HEK293 (cell line): Measurements from ENCODE around the gene TBX6.

Experiments
- GLI4 ChIP-seq: fragments of 450-650 bp; formaldehyde crosslinking; IDR thresholded peaks from 2 replicates; pipeline ENCODE4 v1.5.1; 2016; ENCODE audit warnings: missing biosample characterization, missing genetic modification characterization
- GLIS1 ChIP-seq: fragments of 450-650 bp; formaldehyde crosslinking; IDR thresholded peaks from 2 replicates; pipeline ENCODE4 v1.5.1; 2016; ENCODE audit warnings: missing biosample characterization, missing genetic modification characterization
- HOXA7 ChIP-seq: sonication (generic); formaldehyde crosslinking; IDR thresholded peaks from 2 replicates; pipeline ENCODE4 v1.8.1; 2022; ENCODE audit warnings: missing genetic modification reagents, borderline replicate concordance
- KLF7 ChIP-seq: fragments of 450-650 bp; formaldehyde crosslinking; IDR thresholded peaks from 2 replicates; pipeline ENCODE4 v1.5.1; 2016; ENCODE audit warnings: missing biosample characterization, missing genetic modification characterization, borderline replicate concordance
- PRDM10 ChIP-seq: fragments of 450-650 bp; formaldehyde crosslinking; IDR thresholded peaks from 2 replicates; pipeline ENCODE4 v1.5.1; 2016; ENCODE audit warnings: missing biosample characterization, missing genetic modification characterization
- ZBTB10 ChIP-seq: fragments of 450-650 bp; formaldehyde crosslinking; IDR thresholded peaks from 2 replicates; pipeline ENCODE4 v1.5.1; 2016; ENCODE audit warnings: missing biosample characterization, missing genetic modification characterization
- ZBTB20 ChIP-seq: fragments of 450-650 bp; formaldehyde crosslinking; IDR thresholded peaks from 2 replicates; pipeline ENCODE4 v1.5.1; 2016; ENCODE audit warnings: missing biosample characterization, missing genetic modification characterization
- ZNF133 ChIP-seq: fragments of 450-650 bp; formaldehyde crosslinking; IDR thresholded peaks from 2 replicates; pipeline ENCODE4 v1.5.1; 2016; ENCODE audit warnings: missing biosample characterization, missing genetic modification characterization
- ZNF146 ChIP-seq: fragments of 450-650 bp; formaldehyde crosslinking; IDR thresholded peaks from 2 replicates; pipeline ENCODE4 v1.5.1; 2016; ENCODE audit warnings: missing biosample characterization, missing genetic modification characterization
- ZNF157 ChIP-seq: fragments of 450-650 bp; formaldehyde crosslinking; IDR thresholded peaks from 2 replicates; pipeline ENCODE4 v1.5.1; 2016; ENCODE audit warnings: missing biosample characterization, missing genetic modification characterization
- ZNF24 ChIP-seq: fragments of 450-650 bp; formaldehyde crosslinking; IDR thresholded peaks from 2 replicates; pipeline ENCODE4 v1.5.1; 2016; ENCODE audit warnings: missing biosample characterization, missing genetic modification characterization
- ZNF302 ChIP-seq: fragments of 450-650 bp; formaldehyde crosslinking; IDR thresholded peaks from 2 replicates; pipeline ENCODE4 v1.5.1; 2016; ENCODE audit warnings: missing biosample characterization, missing genetic modification characterization, low read depth
- ZNF335 ChIP-seq: fragments of 450-650 bp; formaldehyde crosslinking; conservative IDR thresholded peaks from 2 replicates; pipeline ENCODE4 v1.5.1; 2016; ENCODE audit warnings: missing biosample characterization, missing genetic modification characterization
- ZNF391 ChIP-seq: fragments of 450-650 bp; formaldehyde crosslinking; IDR thresholded peaks from 2 replicates; pipeline ENCODE4 v1.5.1; 2016; ENCODE audit warnings: low read depth, missing biosample characterization, missing genetic modification characterization, borderline replicate concordance
- ZNF560 ChIP-seq: fragments of 450-650 bp; formaldehyde crosslinking; IDR thresholded peaks from 2 replicates; pipeline ENCODE4 v1.5.1; 2017; ENCODE audit warnings: missing biosample characterization, missing genetic modification characterization, borderline replicate concordance
- ZNF704 ChIP-seq: fragments of 450-650 bp; formaldehyde crosslinking; IDR thresholded peaks from 2 replicates; pipeline ENCODE4 v1.5.1; 2016; ENCODE audit warnings: missing biosample characterization, missing genetic modification characterization
- ZNF707 ChIP-seq: fragments of 450-650 bp; formaldehyde crosslinking; IDR thresholded peaks from 2 replicates; pipeline ENCODE4 v1.5.1; 2016; ENCODE audit warnings: missing biosample characterization, missing genetic modification characterization
- ZNF747 ChIP-seq: fragments of 450-650 bp; formaldehyde crosslinking; IDR thresholded peaks from 2 replicates; pipeline ENCODE4 v1.5.1; 2016; ENCODE audit warnings: missing biosample characterization, missing genetic modification characterization
- ZSCAN16 ChIP-seq: fragments of 450-650 bp; formaldehyde crosslinking; IDR thresholded peaks from 2 replicates; pipeline ENCODE4 v1.5.1; 2016; ENCODE audit warnings: missing biosample characterization, missing genetic modification characterization
- ZXDB ChIP-seq: fragments of 450-650 bp; formaldehyde crosslinking; IDR thresholded peaks from 2 replicates; pipeline ENCODE4 v1.5.1; 2016; ENCODE audit warnings: missing biosample characterization, missing genetic modification characterization
- TF ChIP-seq, protein P1 (sequence below): fragments of 450-650 bp; formaldehyde crosslinking; IDR thresholded peaks from 2 replicates; pipeline ENCODE4 v1.5.1; 2016; ENCODE audit warnings: missing biosample characterization, missing genetic modification characterization
- TF ChIP-seq, protein P2 (sequence below): fragments of 450-650 bp; formaldehyde crosslinking; IDR thresholded peaks from 2 replicates; pipeline ENCODE4 v1.5.1; 2016; ENCODE audit warnings: missing biosample characterization, missing genetic modification characterization
- TF ChIP-seq, protein P3 (sequence below): fragments of 450-650 bp; formaldehyde crosslinking; IDR thresholded peaks from 2 replicates; pipeline ENCODE4 v1.5.1; 2016; ENCODE audit warnings: missing biosample characterization, missing genetic modification characterization

Gene TBX6

GRCh38 chr16:30065102-30065942, 26.4 kb downstream of the TBX6 start, which contains the start of gene ALDOA (continued):
- TF ChIP-seq ZNF560 (tag by site-specific recombination), result no peak
- peak; percentile 80; the same call in 1 of the 2 replicates for TF ChIP-seq ZNF391 (tag by site-specific recombination)
- TF ChIP-seq HOXA7, result no peak
- TF ChIP-seq ZBTB10 (tag by site-specific recombination), result peak; percentile 59; the same call in 1 of the 2 replicates
- no peak for TF ChIP-seq ZNF157
- TF ChIP-seq ZNF24 (tag by site-specific recombination), result peak; percentile 97
- TF ChIP-seq GLIS1 (tag by site-specific recombination), result peak; percentile 77
- peak; percentile 78 for TF ChIP-seq ZNF146 (tag by site-specific recombination)
- TF ChIP-seq PRDM10 (tag by site-specific recombination), result peak; percentile 98
- TF ChIP-seq ZNF335 (tag by site-specific recombination), result peak; percentile 79; the same call in 1 of the 2 replicates
- peak; percentile 82 for TF ChIP-seq GLI4 (tag by site-specific recombination)
- TF ChIP-seq ZNF302 (tag by site-specific recombination), result no peak
- TF ChIP-seq ZNF704 (tag by site-specific recombination), result no peak
- TF ChIP-seq KLF7 (tag by site-specific recombination), result peak; percentile 89
- no peak for TF ChIP-seq ZNF133 (tag by site-specific recombination)
- peak; percentile 48; the same call in 1 of the 2 replicates for TF ChIP-seq ZSCAN16 (tag by site-specific recombination)
- TF ChIP-seq ZXDB (tag by site-specific recombination), result peak; percentile 98
- TF ChIP-seq ZBTB20 (tag by site-specific recombination), result peak; percentile 98
- TF ChIP-seq ZNF707 (tag by site-specific recombination), result no peak
- TF ChIP-seq, protein P1, sequence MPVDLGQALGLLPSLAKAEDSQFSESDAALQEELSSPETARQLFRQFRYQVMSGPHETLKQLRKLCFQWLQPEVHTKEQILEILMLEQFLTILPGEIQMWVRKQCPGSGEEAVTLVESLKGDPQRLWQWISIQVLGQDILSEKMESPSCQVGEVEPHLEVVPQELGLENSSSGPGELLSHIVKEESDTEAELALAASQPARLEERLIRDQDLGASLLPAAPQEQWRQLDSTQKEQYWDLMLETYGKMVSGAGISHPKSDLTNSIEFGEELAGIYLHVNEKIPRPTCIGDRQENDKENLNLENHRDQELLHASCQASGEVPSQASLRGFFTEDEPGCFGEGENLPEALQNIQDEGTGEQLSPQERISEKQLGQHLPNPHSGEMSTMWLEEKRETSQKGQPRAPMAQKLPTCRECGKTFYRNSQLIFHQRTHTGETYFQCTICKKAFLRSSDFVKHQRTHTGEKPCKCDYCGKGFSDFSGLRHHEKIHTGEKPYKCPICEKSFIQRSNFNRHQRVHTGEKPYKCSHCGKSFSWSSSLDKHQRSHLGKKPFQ (tag by site-specific recombination), result peak; percentile 71
- TF ChIP-seq, protein P2, sequence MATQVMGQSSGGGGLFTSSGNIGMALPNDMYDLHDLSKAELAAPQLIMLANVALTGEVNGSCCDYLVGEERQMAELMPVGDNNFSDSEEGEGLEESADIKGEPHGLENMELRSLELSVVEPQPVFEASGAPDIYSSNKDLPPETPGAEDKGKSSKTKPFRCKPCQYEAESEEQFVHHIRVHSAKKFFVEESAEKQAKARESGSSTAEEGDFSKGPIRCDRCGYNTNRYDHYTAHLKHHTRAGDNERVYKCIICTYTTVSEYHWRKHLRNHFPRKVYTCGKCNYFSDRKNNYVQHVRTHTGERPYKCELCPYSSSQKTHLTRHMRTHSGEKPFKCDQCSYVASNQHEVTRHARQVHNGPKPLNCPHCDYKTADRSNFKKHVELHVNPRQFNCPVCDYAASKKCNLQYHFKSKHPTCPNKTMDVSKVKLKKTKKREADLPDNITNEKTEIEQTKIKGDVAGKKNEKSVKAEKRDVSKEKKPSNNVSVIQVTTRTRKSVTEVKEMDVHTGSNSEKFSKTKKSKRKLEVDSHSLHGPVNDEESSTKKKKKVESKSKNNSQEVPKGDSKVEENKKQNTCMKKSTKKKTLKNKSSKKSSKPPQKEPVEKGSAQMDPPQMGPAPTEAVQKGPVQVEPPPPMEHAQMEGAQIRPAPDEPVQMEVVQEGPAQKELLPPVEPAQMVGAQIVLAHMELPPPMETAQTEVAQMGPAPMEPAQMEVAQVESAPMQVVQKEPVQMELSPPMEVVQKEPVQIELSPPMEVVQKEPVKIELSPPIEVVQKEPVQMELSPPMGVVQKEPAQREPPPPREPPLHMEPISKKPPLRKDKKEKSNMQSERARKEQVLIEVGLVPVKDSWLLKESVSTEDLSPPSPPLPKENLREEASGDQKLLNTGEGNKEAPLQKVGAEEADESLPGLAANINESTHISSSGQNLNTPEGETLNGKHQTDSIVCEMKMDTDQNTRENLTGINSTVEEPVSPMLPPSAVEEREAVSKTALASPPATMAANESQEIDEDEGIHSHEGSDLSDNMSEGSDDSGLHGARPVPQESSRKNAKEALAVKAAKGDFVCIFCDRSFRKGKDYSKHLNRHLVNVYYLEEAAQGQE (tag by site-specific recombination), result peak; percentile 58; the same call in 1 of the 2 replicates
- TF ChIP-seq, protein P3, sequence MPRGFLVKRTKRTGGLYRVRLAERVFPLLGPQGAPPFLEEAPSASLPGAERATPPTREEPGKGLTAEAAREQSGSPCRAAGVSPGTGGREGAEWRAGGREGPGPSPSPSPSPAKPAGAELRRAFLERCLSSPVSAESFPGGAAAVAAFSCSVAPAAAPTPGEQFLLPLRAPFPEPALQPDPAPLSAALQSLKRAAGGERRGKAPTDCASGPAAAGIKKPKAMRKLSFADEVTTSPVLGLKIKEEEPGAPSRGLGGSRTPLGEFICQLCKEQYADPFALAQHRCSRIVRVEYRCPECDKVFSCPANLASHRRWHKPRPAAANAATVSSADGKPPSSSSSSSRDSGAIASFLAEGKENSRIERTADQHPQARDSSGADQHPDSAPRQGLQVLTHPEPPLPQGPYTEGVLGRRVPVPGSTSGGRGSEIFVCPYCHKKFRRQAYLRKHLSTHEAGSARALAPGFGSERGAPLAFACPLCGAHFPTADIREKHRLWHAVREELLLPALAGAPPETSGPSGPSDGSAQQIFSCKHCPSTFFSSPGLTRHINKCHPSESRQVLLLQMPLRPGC (tag by site-specific recombination), result peak; percentile 94
- no peak for TF ChIP-seq ZNF747 (tag by site-specific recombination)
